ENCODE data around the gene KDM4C.
"Not testable (repeated sequence)": the region's sequence is repeated elsewhere in the genome, so short reads cannot be mapped to it uniquely, and the experiment has no call there.

KDM4C gene

GRCh38 chr9:6764523-6764922, 6.8 kb downstream of the KDM4C start:
- no peak for DNase-seq

- DNase-seq: no peak
These were observed 7.2 kb downstream of the KDM4C start for GRCh38 chr9:6764950-6765349.

- DNase-seq: no peak
These were observed 7.6 kb downstream of the KDM4C start for GRCh38 chr9:6765396-6765795.

- no peak for DNase-seq
These were observed 8.8 kb downstream of the KDM4C start for GRCh38 chr9:6766606-6767005.

GRCh38 chr9:6768587-6768986, 10.8 kb downstream of the KDM4C start:
- DNase-seq: not testable (repeated sequence)

- no peak for DNase-seq
These were observed 13.9 kb downstream of the KDM4C start for GRCh38 chr9:6771722-6772121.

GRCh38 chr9:6777213-6777902, 19.6 kb downstream of the KDM4C start:
- no peak for DNase-seq

- no peak for DNase-seq
These were observed 21.9 kb downstream of the KDM4C start for GRCh38 chr9:6779417-6780241.

- no peak for DNase-seq
These were observed 22.9 kb downstream of the KDM4C start for GRCh38 chr9:6780690-6781089.

GRCh38 chr9:6781476-6781875, 23.7 kb downstream of the KDM4C start:
- DNase-seq: no peak

GRCh38 chr9:6782345-6782744, 24.6 kb downstream of the KDM4C start:
- no peak for DNase-seq

GRCh38 chr9:6782981-6783380, 25.2 kb downstream of the KDM4C start:
- DNase-seq: no peak

- DNase-seq: no peak
These were observed 26.0 kb downstream of the KDM4C start for GRCh38 chr9:6783753-6784152.

GRCh38 chr9:6785682-6786081, 27.9 kb downstream of the KDM4C start:
- no peak for DNase-seq

GRCh38 chr9:6787793-6788161, 30.0 kb downstream of the KDM4C start:
- no peak for DNase-seq

- DNase-seq: no peak
These were observed 30.6 kb downstream of the KDM4C start for GRCh38 chr9:6788162-6789016.

GRCh38 chr9:6789017-6789338, 31.2 kb downstream of the KDM4C start:
- DNase-seq: not testable (repeated sequence)

GRCh38 chr9:6790866-6791265, 33.1 kb downstream of the KDM4C start:
- no peak for DNase-seq

GRCh38 chr9:6793203-6793602, 35.4 kb downstream of the KDM4C start:
- no peak for DNase-seq

GRCh38 chr9:6794936-6795335, 37.2 kb downstream of the KDM4C start:
- DNase-seq: no peak

GRCh38 chr9:6802926-6803325, 45.2 kb downstream of the KDM4C start:
- no peak for DNase-seq

GRCh38 chr9:6805532-6805931, 47.8 kb downstream of the KDM4C start:
- DNase-seq: no peak

GRCh38 chr9:6806318-6806717, 48.5 kb downstream of the KDM4C start:
- not testable (repeated sequence) for DNase-seq

GRCh38 chr9:6807669-6808068, 49.9 kb downstream of the KDM4C start:
- not testable (repeated sequence) for DNase-seq
